ENCODE results near the gene NTHL1. TPM values are rescaled to one million over a fixed set of nuclear protein-coding genes. Genes with fewer than 3 reads are reported as not detected.
A peak's percentile ranks its signal among the peaks of the same experiment; 100 is the strongest.

The NTHL1 gene
- polyA plus RNA-seq, 1 experiment: 21.0 TPM

- ChIA-PET POLR2A (interaction anchor here (0.6 kb wide), 1 partner anchor 15 kb away, joined by 8 read pairs; no protein-coding TSS in a partner anchor), CTCF (no interaction called here)
- no peak overlapping the region for H3K4me3 ChIP-seq (ENCODE audit: low read depth, low read length)
- TF ChIP-seq CTCF (IDR thresholded peaks at IDR 0.05; ENCODE audit: insufficient read depth, low read depth, low read length): no peak
- peaks cover 14% of the 10 kb centered on the region for H3K36me3 ChIP-seq (ENCODE audit: control insufficient read depth, insufficient read depth, low read length)
- DNase-seq (ENCODE audit: low read depth): no peak
- H3K27me3 ChIP-seq (ENCODE audit: control insufficient read depth, insufficient read depth, low read length): no peaks in the 10 kb centered on the region
Observed at GRCh38 chr16:2042171-2042985, 5.3 kb downstream of the NTHL1 start.

- DNase-seq (ENCODE audit: low read depth): no peak
- ChIA-PET POLR2A (no interaction called here), CTCF (interaction anchor here (0.6 to 1.4 kb wide), 5 partner anchors 10 to 442 kb away, joined by 3 to 5 read pairs (median 3); no protein-coding TSS in a partner anchor)
- no peak overlapping the region for H3K4me3 ChIP-seq (ENCODE audit: low read depth, low read length)
- H3K27me3 ChIP-seq (ENCODE audit: control insufficient read depth, insufficient read depth, low read length): no peaks in the 10 kb centered on the region
- TF ChIP-seq CTCF (IDR thresholded peaks at IDR 0.05; ENCODE audit: insufficient read depth, low read depth, low read length): no peak
- H3K36me3 ChIP-seq (ENCODE audit: control insufficient read depth, insufficient read depth, low read length): peaks cover 28% of the 10 kb centered on the region
Observed at GRCh38 chr16:2040787-2041522, 6.7 kb downstream of the NTHL1 start.

- TF ChIP-seq CTCF (IDR thresholded peaks at IDR 0.05; ENCODE audit: insufficient read depth, low read depth, low read length): no peak
- POLR2A ChIA-PET: no interaction called here
- Histone ChIP-seq H3K4me3 (ENCODE audit: low read depth, low read length) (no peak overlapping the region), H3K27me3 (ENCODE audit: control insufficient read depth, insufficient read depth, low read length) (no peaks in the 10 kb centered on the region), H3K36me3 (ENCODE audit: control insufficient read depth, insufficient read depth, low read length) (peaks cover 28% of the 10 kb centered on the region)
- CTCF ChIA-PET: interaction anchor here (0.6 to 1.4 kb wide), 2 partner anchors 13 to 16 kb away, joined by 3 read pairs; no protein-coding TSS in a partner anchor
- no peak for DNase-seq (ENCODE audit: low read depth)
Observed at GRCh38 chr16:2040041-2040786, 7.4 kb downstream of the NTHL1 start.

GRCh38 chr16:2039274-2040031 lies 8.2 kb downstream of the NTHL1 start:
- CTCF ChIA-PET: interaction anchor here (0.9 to 1.4 kb wide), 2 partner anchors 15 to 17 kb away, joined by 3 read pairs; no protein-coding TSS in a partner anchor
- POLR2A ChIA-PET: no interaction called here
- H3K27me3 ChIP-seq (ENCODE audit: control insufficient read depth, insufficient read depth, low read length): no peaks in the 10 kb centered on the region
- DNase-seq (ENCODE audit: low read depth): peak; percentile 92
- H3K36me3 ChIP-seq (ENCODE audit: control insufficient read depth, insufficient read depth, low read length): peaks cover 28% of the 10 kb centered on the region
- TF ChIP-seq CTCF (IDR thresholded peaks at IDR 0.05; ENCODE audit: insufficient read depth, low read depth, low read length): no peak
- H3K4me3 ChIP-seq (ENCODE audit: low read depth, low read length): no peak overlapping the region

Measured in BJ (cell line).